HuH-7 (cell line): Measurements from ENCODE around the gene SPATA33.

Experiments used
- DNase-seq: peaks from one replicate; pipeline ENCODE4 v3.0.0; 2011; ENCODE audit warnings: low spot score

The SPATA33 gene

DNA sequence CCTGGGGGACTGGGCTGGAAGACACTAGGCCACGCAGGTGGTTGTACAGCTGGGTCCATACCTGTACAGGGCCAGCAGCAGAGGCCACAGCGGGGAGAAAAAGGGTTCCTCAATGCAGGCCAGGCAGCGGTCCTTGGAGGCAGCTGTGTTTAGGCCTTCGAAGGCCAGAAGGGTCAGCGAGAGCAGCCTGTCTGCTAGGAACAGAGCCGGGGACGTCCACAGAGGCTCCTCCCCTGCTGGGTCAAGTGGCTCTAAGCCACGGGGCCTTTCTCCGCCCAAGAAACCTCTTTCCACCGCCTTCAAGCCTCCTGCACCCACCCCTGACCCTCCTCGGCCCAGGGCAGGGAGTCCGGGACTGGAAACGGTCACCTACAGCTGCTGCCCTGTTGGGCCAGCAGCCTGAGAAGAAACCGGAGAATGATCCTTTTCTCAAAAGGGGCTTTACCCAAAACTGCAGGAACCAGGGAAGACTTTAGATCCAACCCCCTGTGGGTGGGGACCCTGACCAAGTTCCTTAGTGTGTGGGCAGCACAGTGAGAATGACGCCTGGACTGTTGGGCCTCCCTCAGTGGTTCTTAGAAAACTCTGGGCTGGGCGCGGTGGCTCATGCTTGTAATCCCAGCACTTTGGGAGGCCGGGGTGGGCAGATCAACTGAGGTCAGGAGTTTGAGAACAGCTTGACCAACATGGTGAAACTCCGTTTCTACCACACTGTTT, 52.2 kb downstream of the SPATA33 start:
- no peak for DNase-seq

DNA sequence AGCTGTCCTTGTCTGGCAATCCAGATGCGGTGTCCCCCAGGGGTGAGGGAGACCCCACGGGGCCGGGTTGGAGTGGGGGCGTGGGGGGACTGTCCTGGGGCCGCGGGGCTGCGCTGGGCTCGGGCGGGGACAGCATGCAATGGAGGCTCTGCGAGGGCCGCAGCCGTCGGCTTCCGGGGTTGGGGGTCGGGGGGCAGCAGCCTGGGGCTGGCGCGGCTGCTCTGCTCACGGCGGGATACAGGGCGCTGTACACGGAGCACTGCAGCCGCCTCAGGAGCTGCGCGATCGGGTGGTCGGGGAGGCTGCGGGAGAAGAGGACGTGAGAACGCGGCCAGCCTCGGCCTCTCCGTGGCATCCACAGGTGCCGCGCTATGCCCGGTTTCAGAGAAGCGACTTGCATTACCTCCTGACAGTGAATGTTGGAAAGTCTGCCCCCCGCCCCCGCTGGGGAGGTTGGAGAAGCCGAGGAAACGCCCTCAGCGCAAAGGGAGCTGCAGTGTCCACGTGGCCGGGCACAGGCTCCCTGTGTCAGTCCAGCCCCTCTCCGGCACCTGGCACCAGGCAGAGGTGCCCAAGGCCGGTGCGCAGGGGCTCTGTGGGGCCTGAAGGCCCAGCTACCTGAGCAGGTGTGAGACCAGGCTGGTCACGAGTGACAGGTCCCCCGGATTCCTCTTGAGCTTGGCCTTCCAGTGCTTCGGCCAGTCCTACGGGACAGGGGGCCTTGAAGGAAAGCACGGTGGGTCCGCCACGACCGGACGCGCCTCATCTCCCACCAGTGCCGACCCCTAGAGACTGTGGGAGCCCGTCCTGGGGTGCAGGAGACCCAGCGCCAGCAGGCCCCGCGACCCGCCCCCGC, 53.3 kb downstream of the SPATA33 start:
- no peak for DNase-seq

DNA sequence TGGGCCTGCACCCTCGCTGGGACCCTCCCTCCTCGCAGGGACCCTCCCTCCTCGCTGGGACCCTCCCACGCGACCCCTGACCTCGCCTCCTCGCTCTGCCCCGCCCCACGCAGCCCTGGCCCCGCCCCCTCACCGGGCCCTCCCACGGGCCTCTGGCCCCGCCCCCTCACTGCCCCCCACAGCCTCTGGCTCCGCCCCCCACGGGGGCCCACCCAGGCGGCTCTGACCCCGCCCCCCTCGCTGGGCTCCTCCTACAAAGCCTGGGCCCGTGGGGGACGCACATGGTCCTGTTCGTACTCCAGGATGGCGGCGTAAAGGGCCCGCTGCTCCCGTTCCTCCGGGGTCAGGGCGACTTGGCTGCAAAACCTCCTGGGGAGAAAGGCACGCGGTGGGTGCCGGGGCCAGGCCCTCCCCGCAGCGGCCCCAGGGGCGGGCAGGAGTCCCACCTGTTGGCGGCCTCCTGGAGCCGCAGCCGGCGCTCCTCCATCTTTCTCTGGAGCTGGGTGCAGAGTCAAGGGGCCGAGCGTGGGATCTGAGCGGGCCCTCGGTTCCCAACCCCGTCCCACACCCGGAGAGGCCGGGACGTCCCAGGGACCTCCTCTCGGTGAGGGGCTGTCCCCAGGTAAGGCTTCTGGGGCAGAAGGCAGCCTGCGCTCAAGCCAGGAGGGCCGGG, 54.1 kb downstream of the SPATA33 start:
- no peak for DNase-seq

GRCh38 chr16:89712274-89712781, 54.7 kb downstream of the SPATA33 start:
- no peak for DNase-seq

DNA sequence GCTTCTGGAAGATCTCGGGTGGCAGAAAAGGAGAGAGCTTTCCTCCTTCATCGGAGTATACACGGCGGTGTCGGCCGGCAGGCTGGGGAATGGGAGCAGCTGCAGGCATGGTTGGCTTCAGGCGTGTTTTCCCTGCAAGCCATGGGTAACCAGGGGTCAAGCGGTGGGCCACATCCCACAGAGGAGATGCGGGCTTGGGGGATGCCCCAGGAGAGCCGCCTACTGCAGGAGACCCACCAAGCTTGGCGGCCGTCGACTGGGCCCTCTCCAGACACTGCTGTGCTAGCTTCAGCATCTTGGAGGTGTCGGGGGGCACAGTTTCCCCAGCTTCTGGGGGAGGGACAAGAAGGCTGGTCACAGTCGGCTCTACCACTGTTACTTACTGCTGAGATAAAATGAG, 58.9 kb downstream of the SPATA33 start:
- no peak for DNase-seq

DNA sequence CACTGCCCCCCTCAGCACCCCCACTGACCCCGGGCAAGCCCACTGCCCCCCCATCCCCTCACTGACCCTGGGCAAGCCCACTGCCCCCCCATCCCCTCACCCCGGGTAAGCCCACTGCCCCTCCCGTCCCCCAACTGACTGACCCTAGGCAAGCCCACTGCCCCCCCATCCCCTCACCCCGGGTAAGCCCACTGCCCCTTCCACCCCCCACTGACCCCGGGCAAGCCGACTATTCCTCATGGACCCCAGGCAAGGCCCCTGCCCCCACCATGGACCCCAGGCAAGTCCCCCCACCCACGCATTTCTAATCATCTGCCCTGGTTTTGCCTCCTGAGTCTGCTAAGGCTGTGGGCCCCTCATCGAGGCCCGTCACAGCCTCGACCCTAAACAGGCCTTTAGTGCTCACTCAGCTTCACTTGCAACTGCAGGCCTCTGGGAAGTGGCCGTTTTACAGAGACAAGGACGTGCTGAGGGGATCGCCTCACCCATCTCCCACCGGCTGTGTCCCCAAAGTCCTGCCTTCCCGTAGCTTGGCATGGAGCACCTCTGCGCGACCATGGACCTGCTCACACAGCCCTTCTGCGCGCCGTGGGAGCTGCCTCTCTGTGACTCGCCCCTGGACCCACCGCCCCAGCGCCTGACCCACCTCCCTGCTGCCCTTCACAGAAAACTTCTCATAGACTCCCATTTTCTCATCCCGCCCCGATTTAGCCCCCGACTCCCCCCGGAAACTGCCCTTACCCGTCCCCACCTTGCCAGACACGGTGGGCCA, 59.5 kb downstream of the SPATA33 start:
- no peak for DNase-seq

GRCh38 chr16:89717688-89718505, 60.3 kb downstream of the SPATA33 start:
- no peak for DNase-seq
